H9 (cell line): ENCODE measurements around the gene DNAH8. TPM values are rescaled to one million over a fixed set of nuclear protein-coding genes. Genes with fewer than 3 reads are reported as not detected.

Experiments used
- DNase-seq: peaks from one replicate; pipeline ENCODE4 v3.0.0-alpha.2; 2017
- H2AFZ ChIP-seq: one replicate; pipeline ENCODE4 v1.6.1; 2013; ENCODE audit warnings: mild to moderate bottlenecking, low read length, control low read depth, moderate library complexity
- H2AK5ac ChIP-seq: 2 replicates; pipeline ENCODE4 v1.6.1; 2013; ENCODE audit warnings: low read length, control low read depth, mixed read lengths; ENCODE audit not compliant: insufficient read length
- H2BK120ac ChIP-seq: one replicate; pipeline ENCODE4 v1.6.1; 2013; ENCODE audit warnings: low read depth, mild to moderate bottlenecking, low read length, control low read depth, inconsistent platforms; ENCODE audit not compliant: poor library complexity, severe bottlenecking
- H2BK12ac ChIP-seq: 2 replicates; pipeline ENCODE4 v1.6.1; 2013; ENCODE audit warnings: low read length, control low read depth, mixed read lengths, low read depth; ENCODE audit not compliant: insufficient read length
- H2BK15ac ChIP-seq: 2 replicates; pipeline ENCODE4 v1.6.1; 2013; ENCODE audit warnings: low read depth, low read length, control low read depth
- H2BK20ac ChIP-seq: one replicate; pipeline ENCODE4 v1.6.1; 2013; ENCODE audit warnings: low read depth, mild to moderate bottlenecking, low read length, control low read depth, inconsistent platforms; ENCODE audit not compliant: poor library complexity, severe bottlenecking
- H2BK5ac ChIP-seq: 2 replicates; pipeline ENCODE4 v1.6.1; 2013; ENCODE audit warnings: low read length, control low read depth, mixed read lengths; ENCODE audit not compliant: insufficient read length
- H3K14ac ChIP-seq: 2 replicates; pipeline ENCODE4 v1.6.1; 2013; ENCODE audit warnings: low read length, control low read depth; ENCODE audit not compliant: insufficient read depth
- H3K18ac ChIP-seq: 2 replicates; pipeline ENCODE4 v1.6.1; 2013; ENCODE audit warnings: low read depth, mild to moderate bottlenecking, mixed read lengths, low read length, control low read depth; ENCODE audit not compliant: insufficient read length
- H3K23ac ChIP-seq: 2 replicates; pipeline ENCODE4 v1.6.1; 2013; ENCODE audit warnings: low read length, control low read depth, mixed read lengths, low read depth; ENCODE audit not compliant: insufficient read length
- H3K23me2 ChIP-seq: 2 replicates; pipeline ENCODE4 v1.6.1; 2013; ENCODE audit warnings: low read depth, mild to moderate bottlenecking, mixed read lengths, low read length, control low read depth; ENCODE audit not compliant: insufficient read length, poor library complexity, severe bottlenecking
- H3K27ac ChIP-seq: 2 replicates; pipeline ENCODE4 v1.5.1; 2013; ENCODE audit warnings: low read length, control low read depth, mixed read lengths, low read depth; ENCODE audit not compliant: insufficient read length
- H3K27me3 ChIP-seq: 2 replicates; pipeline ENCODE4 v1.6.1; 2013; ENCODE audit warnings: low read length, control low read depth, inconsistent platforms; ENCODE audit not compliant: insufficient read depth
- H3K4ac ChIP-seq: 2 replicates; pipeline ENCODE4 v1.6.1; 2013; ENCODE audit warnings: low read depth, mild to moderate bottlenecking, control low read depth, inconsistent platforms, low read length, moderate library complexity
- H3K4me1 ChIP-seq: 2 replicates; pipeline ENCODE4 v1.6.1; 2013; ENCODE audit warnings: low read length, control low read depth, inconsistent platforms; ENCODE audit not compliant: insufficient read depth
- H3K4me2 ChIP-seq: 2 replicates; pipeline ENCODE4 v1.6.1; 2013; ENCODE audit warnings: low read length, control low read depth, mixed read lengths; ENCODE audit not compliant: insufficient read length, insufficient read depth
- H3K56ac ChIP-seq: 2 replicates; pipeline ENCODE4 v1.6.1; 2013; ENCODE audit warnings: low read depth, mild to moderate bottlenecking, mixed read lengths, low read length, control low read depth; ENCODE audit not compliant: insufficient read length
- H3K79me1 ChIP-seq: 2 replicates; pipeline ENCODE4 v1.6.1; 2013; ENCODE audit warnings: low read depth, mild to moderate bottlenecking, moderate library complexity, low read length, control low read depth, inconsistent platforms; ENCODE audit not compliant: insufficient read depth, poor library complexity, severe bottlenecking
- H3K79me2 ChIP-seq: 2 replicates; pipeline ENCODE4 v1.6.1; 2013; ENCODE audit warnings: low read length, control low read depth, inconsistent platforms; ENCODE audit not compliant: insufficient read depth
- H3K9ac ChIP-seq: 2 replicates; pipeline ENCODE4 v1.6.1; 2013; ENCODE audit warnings: low read length, control low read depth, mixed read lengths; ENCODE audit not compliant: insufficient read length; ENCODE audit errors: extremely low read depth
- H3K9me3 ChIP-seq: one replicate; pipeline ENCODE4 v1.6.1; 2013; ENCODE audit warnings: low read depth, low read length, inconsistent platforms; ENCODE audit not compliant: control insufficient read depth
- H3T11ph ChIP-seq: one replicate; pipeline ENCODE4 v1.6.1; 2013; ENCODE audit warnings: mild to moderate bottlenecking, low read length, control low read depth, inconsistent platforms
- H4K20me1 ChIP-seq: one replicate; pipeline ENCODE4 v1.6.1; 2013; ENCODE audit not compliant: control insufficient read depth, insufficient read length, insufficient read depth
- H4K5ac ChIP-seq: 2 replicates; pipeline ENCODE4 v1.6.1; 2013; ENCODE audit warnings: low read depth, mild to moderate bottlenecking, mixed read lengths, low read length, control low read depth; ENCODE audit not compliant: insufficient read length
- H4K8ac ChIP-seq: replicated peaks from 2 replicates; pipeline ENCODE4 v1.6.1; 2013; ENCODE audit warnings: low read length, control low read depth, mixed read lengths, low read depth; ENCODE audit not compliant: insufficient read length
- H4K91ac ChIP-seq: 2 replicates; pipeline ENCODE4 v1.6.1; 2013; ENCODE audit warnings: low read depth, mild to moderate bottlenecking, moderate library complexity, mixed read lengths, low read length, control low read depth; ENCODE audit not compliant: insufficient read length
- H3K27ac Mint-ChIP-seq, 3 experiments: 2 replicates in 2 of 3; 3 replicates in 1 of 3; pipeline ENCODE4 v1.8.0; 2020 to 2021; ENCODE audit warnings: mixed read lengths in 3 of 3, mild to moderate bottlenecking in 1 of 3, moderate library complexity in 1 of 3
- H3K27me3 Mint-ChIP-seq: 2 replicates; pipeline ENCODE4 v1.8.0; 2021; ENCODE audit warnings: low read depth, mild to moderate bottlenecking, moderate library complexity, mixed read lengths
- H3K36me3 Mint-ChIP-seq, 3 experiments: 2 replicates in 2 of 3; 3 replicates in 1 of 3; pipeline ENCODE4 v1.8.0; 2020 to 2021; ENCODE audit warnings: low read depth in 3 of 3, mixed read lengths in 3 of 3; ENCODE audit not compliant: insufficient read depth in 1 of 3
- H3K4me1 Mint-ChIP-seq, 2 experiments: 2 replicates each; pipeline ENCODE4 v1.8.0; 2020; ENCODE audit warnings: mixed read lengths in 2 of 2
- H3K4me3 Mint-ChIP-seq, 2 experiments: 2 replicates in 1 of 2; 3 replicates in 1 of 2; pipeline ENCODE4 v1.8.0; 2020 to 2021; ENCODE audit warnings: mild to moderate bottlenecking in 2 of 2, mixed read lengths in 2 of 2, moderate library complexity in 1 of 2
- H3K9me3 Mint-ChIP-seq, 2 experiments: 2 replicates in 1 of 2; 3 replicates in 1 of 2; pipeline ENCODE4 v1.8.0; 2020; ENCODE audit warnings: mild to moderate bottlenecking in 2 of 2, mixed read lengths in 2 of 2, moderate library complexity in 1 of 2
- WGBS: extraction: QIAGEN DNeasy Blood & Tissue Kit; methylation state at CpG from one replicate; pipeline ENCODE4 v1.1.7; 2013; ENCODE audit warnings: missing lambda C conversion rate, low lambda C conversion rate, mixed read lengths; ENCODE audit not compliant: insufficient read length; ENCODE audit errors: extremely low coverage; 5-methylcytosine and 5-hydroxymethylcytosine counted together
- total RNA-seq: library from RNA; stranded (reverse); gene quantifications from 2 replicates; pipeline ENCODE4 v1.2.1, GENCODE V29; 2021
- TF ChIP-seq, protein P1 (sequence below): fragments of 200-600 bp; sonication (generic); conservative IDR thresholded peaks from 3 replicates; pipeline ENCODE4 v1.8.0; 2021; ENCODE audit warnings: antibody characterized with exemption, mild to moderate bottlenecking

Gene DNAH8
- total RNA-seq, 1 experiment from 2014 or later = not detected

DNA sequence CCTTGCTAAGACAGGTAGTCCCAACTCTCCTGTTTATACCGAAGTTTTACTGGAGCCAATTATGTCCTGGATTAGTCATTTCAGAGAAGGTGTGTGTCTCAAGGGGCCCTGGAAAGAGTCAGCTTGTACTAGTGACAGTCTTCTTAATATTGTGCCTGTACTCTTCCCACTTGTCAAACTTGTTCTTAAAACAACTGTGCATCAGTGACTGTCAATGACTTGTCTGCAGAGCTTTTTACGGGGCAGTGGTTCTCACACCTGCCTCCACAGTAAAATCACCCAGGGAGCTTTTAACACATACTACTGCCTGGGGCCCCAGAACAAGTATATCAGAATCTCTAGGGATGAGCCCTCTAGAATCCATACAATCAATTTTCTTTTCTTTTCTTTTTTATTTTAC lies 305.0 kb downstream of the DNAH8 start:
- Histone ChIP-seq H3T11ph (no peak overlapping the region), H4K91ac (no peak overlapping the region), H3K79me1 (no peaks in the 10 kb centered on the region), H2AK5ac (no peak overlapping the region), H2BK5ac (no peak overlapping the region), H3K18ac (no peak overlapping the region), H2BK15ac (no peak overlapping the region), H4K20me1 (no peaks in the 10 kb centered on the region), H3K27me3 (no peaks in the 10 kb centered on the region), H4K8ac (no peak overlapping the region), H3K9me3 (no peaks in the 10 kb centered on the region), H3K56ac (no peak overlapping the region), H3K79me2 (no peaks in the 10 kb centered on the region), H3K14ac (no peak overlapping the region), H3K4me2 (no peak overlapping the region), H3K4me1 (no peaks in the 10 kb centered on the region), H2BK20ac (no peak overlapping the region), H4K5ac (no peak overlapping the region), H3K23ac (no peak overlapping the region), H3K9ac (no peak overlapping the region), H3K27ac (no peak overlapping the region), H3K4ac (no peak overlapping the region), H2AFZ (no peak overlapping the region), H3K23me2 (no peaks in the 10 kb centered on the region), H2BK12ac (no peak overlapping the region), H2BK120ac (no peak overlapping the region)
- WGBS = no CpG with 5 or more reads among the region's 2 CpGs
- no peak for DNase-seq
- H3K4me3 Mint-ChIP-seq = no peak overlapping the region
- TF ChIP-seq, protein P1, sequence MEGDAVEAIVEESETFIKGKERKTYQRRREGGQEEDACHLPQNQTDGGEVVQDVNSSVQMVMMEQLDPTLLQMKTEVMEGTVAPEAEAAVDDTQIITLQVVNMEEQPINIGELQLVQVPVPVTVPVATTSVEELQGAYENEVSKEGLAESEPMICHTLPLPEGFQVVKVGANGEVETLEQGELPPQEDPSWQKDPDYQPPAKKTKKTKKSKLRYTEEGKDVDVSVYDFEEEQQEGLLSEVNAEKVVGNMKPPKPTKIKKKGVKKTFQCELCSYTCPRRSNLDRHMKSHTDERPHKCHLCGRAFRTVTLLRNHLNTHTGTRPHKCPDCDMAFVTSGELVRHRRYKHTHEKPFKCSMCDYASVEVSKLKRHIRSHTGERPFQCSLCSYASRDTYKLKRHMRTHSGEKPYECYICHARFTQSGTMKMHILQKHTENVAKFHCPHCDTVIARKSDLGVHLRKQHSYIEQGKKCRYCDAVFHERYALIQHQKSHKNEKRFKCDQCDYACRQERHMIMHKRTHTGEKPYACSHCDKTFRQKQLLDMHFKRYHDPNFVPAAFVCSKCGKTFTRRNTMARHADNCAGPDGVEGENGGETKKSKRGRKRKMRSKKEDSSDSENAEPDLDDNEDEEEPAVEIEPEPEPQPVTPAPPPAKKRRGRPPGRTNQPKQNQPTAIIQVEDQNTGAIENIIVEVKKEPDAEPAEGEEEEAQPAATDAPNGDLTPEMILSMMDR = no peak
- no peaks in the 10 kb centered on the region; a peak in 2 of 4 replicates for H3K4me1 Mint-ChIP-seq
- H3K27me3 Mint-ChIP-seq = peaks cover 8% of the 10 kb centered on the region
- no peak overlapping the region for H3K27ac Mint-ChIP-seq
- H3K9me3 Mint-ChIP-seq = no peaks in the 10 kb centered on the region
- H3K36me3 Mint-ChIP-seq = no peaks in the 10 kb centered on the region
